CD4-positive, alpha-beta T cell treated with Interleukin-10 for 1 hour (primary cell): ENCODE data around the gene LAGE3.

ENCODE experiments used
- DNase-seq: peaks from one replicate; pipeline ENCODE4 v3.0.0-alpha.2; 2020

The LAGE3 gene

GRCh38 chrX:154431341-154431740 is 47.7 kb downstream of the LAGE3 start:
- DNase-seq: no peak

GRCh38 chrX:154430916-154431315 is 48.2 kb downstream of the LAGE3 start:
- no peak for DNase-seq

GRCh38 chrX:154430479-154430878 is 48.6 kb downstream of the LAGE3 start:
- DNase-seq: no peak

- no peak for DNase-seq
Measured at GRCh38 chrX:154429711-154430110, 49.4 kb downstream of the LAGE3 start.

GRCh38 chrX:154428176-154429171 is 50.6 kb downstream of the LAGE3 start, which contains the start of gene ATP6AP1:
Gene ATP6AP1 (plus strand): TSS chrX:154428677. CDS start chrX:154428693, 16 bp downstream.
- DNase-seq: peak; percentile 91
